Mesendoderm (in vitro differentiated cells): ENCODE measurements around the gene WASF3.
A peak's percentile ranks its signal among the peaks of the same experiment; 100 is the strongest.

Experiments
- DNase-seq: peaks from one replicate; pipeline ENCODE4 v3.0.0; 2013
- H2AK5ac ChIP-seq: 2 replicates; pipeline ENCODE4 v1.6.1; 2013; ENCODE audit warnings: low read length, inconsistent platforms
- H2BK120ac ChIP-seq: 2 replicates; pipeline ENCODE4 v1.6.1; 2013; ENCODE audit warnings: low read depth, mild to moderate bottlenecking, low read length, moderate library complexity, mixed read lengths
- H2BK15ac ChIP-seq: replicated peaks from 2 replicates; pipeline ENCODE4 v1.6.1; 2013; ENCODE audit warnings: low read depth, mild to moderate bottlenecking, moderate library complexity
- H2BK5ac ChIP-seq: 2 replicates; pipeline ENCODE4 v1.6.1; 2013; ENCODE audit warnings: low read length, inconsistent platforms
- H3K18ac ChIP-seq: 2 replicates; pipeline ENCODE4 v1.6.1; 2013; ENCODE audit warnings: mild to moderate bottlenecking, low read length, mixed read lengths
- H3K23ac ChIP-seq: one replicate; pipeline ENCODE4 v1.6.1; 2013; ENCODE audit warnings: low read length
- H3K27ac ChIP-seq: 2 replicates; pipeline ENCODE4 v1.5.1; 2013; ENCODE audit warnings: low read depth, mild to moderate bottlenecking, inconsistent platforms, low read length, moderate library complexity
- H3K27me3 ChIP-seq: 2 replicates; pipeline ENCODE4 v1.6.1; 2013; ENCODE audit warnings: low read length, control low read depth, mild to moderate bottlenecking, inconsistent platforms; ENCODE audit not compliant: insufficient read depth, poor library complexity
- H3K36me3 ChIP-seq: 2 replicates; pipeline ENCODE4 v1.6.1; 2013; ENCODE audit warnings: low read length, inconsistent platforms; ENCODE audit not compliant: control insufficient read depth, insufficient read depth
- H3K4ac ChIP-seq: one replicate; pipeline ENCODE4 v1.6.1; 2013; ENCODE audit warnings: low read depth, mild to moderate bottlenecking, low read length, moderate library complexity
- H3K4me1 ChIP-seq: 2 replicates; pipeline ENCODE4 v1.6.1; 2013; ENCODE audit warnings: low read depth, low read length, inconsistent platforms; ENCODE audit not compliant: control insufficient read depth
- H3K4me2 ChIP-seq: 2 replicates; pipeline ENCODE4 v1.6.1; 2013; ENCODE audit warnings: low read length
- H3K4me3 ChIP-seq: 2 replicates; pipeline ENCODE4 v1.5.1; 2013; ENCODE audit warnings: mild to moderate bottlenecking, low read length
- H3K56ac ChIP-seq: one replicate; pipeline ENCODE4 v1.6.1; 2013; ENCODE audit warnings: low read length
- H3K79me1 ChIP-seq: 2 replicates; pipeline ENCODE4 v1.6.1; 2013; ENCODE audit warnings: low read length, inconsistent platforms
- H3K79me2 ChIP-seq: 2 replicates; pipeline ENCODE4 v1.6.1; 2013; ENCODE audit warnings: mild to moderate bottlenecking, low read length; ENCODE audit not compliant: control insufficient read depth, insufficient read depth
- H3K9ac ChIP-seq: 2 replicates; pipeline ENCODE4 v1.6.1; 2013; ENCODE audit warnings: low read length, inconsistent platforms
- H4K5ac ChIP-seq: one replicate; pipeline ENCODE4 v1.6.1; 2013; ENCODE audit warnings: low read length
- H4K8ac ChIP-seq: one replicate; pipeline ENCODE4 v1.6.1; 2013; ENCODE audit warnings: low read depth, mild to moderate bottlenecking, control low read depth, low read length, moderate library complexity
- WGBS: extraction: QIAGEN DNeasy Blood & Tissue Kit; methylation state at CpG from one replicate; pipeline ENCODE4 v1.1.7; 2013; ENCODE audit warnings: low lambda C conversion rate, missing lambda C conversion rate; ENCODE audit not compliant: insufficient coverage; ENCODE audit errors: extremely low coverage; 5-methylcytosine and 5-hydroxymethylcytosine counted together

The WASF3 gene

DNA sequence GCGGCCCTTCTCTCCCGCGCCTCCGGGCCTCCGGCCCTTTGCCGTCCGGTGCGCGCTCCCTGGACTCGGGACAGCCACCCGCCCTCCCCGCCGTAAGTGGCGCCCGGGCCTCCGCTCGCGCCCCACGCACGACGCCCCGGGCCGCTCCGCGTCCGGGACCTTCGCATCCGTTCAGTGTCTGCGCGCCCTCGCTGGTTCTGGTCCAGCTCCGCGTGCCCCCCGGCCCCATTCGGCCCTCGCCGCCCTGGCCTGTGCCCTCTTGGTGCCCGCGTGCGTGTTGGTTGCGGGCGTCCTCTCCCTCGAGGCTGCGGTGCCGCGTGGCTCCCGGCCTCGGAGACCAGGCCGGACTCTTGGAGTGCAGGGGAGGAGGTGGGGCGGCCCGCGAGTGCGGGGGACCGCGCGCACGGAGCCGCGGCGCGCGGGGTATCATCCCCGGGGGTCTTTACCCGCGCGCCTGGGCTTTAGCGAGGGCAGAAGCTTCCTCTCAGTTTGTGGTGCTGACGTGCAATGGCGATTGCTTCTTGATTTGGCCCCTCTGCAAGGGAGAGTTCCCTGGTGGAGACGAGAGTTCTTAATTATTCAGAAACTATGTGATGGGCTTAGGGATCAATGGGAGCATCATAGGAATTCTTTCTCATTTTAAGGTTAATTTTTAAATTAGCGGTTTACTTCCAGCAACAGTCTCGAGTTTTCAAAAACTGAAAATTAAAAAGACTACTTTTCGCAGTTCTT, 757 bp downstream of the WASF3 start:
- H3K4me3 ChIP-seq: peak overlapping the region; percentile 67
- H4K5ac ChIP-seq: no peak overlapping the region
- H3K56ac ChIP-seq: peak overlapping the region; percentile 93
- H2AK5ac ChIP-seq: no peak overlapping the region
- peaks cover 2% of the 10 kb centered on the region for H3K4me1 ChIP-seq
- H4K8ac ChIP-seq: no peak overlapping the region
- H2BK120ac ChIP-seq: no peak overlapping the region
- H3K4me2 ChIP-seq: peak overlapping the region; percentile 46
- no peak overlapping the region for H2BK5ac ChIP-seq
- H3K27ac ChIP-seq: no peak overlapping the region
- peak; percentile 44 for DNase-seq
- peaks cover 14% of the 10 kb centered on the region for H3K79me1 ChIP-seq
- peak overlapping the region; percentile 76 for H3K9ac ChIP-seq
- no peak overlapping the region for H3K23ac ChIP-seq
- H3K79me2 ChIP-seq: peaks cover 5% of the 10 kb centered on the region
- no CpG with 5 or more reads among the region's 73 CpGs for WGBS
- no peak overlapping the region for H3K4ac ChIP-seq
- no peak overlapping the region for H2BK15ac ChIP-seq
- H3K36me3 ChIP-seq: no peaks in the 10 kb centered on the region
- H3K18ac ChIP-seq: peak overlapping the region; percentile 73
- H3K27me3 ChIP-seq: no peaks in the 10 kb centered on the region

- H4K8ac ChIP-seq: no peak overlapping the region
- no peak overlapping the region for H2BK15ac ChIP-seq
- no peak overlapping the region for H3K9ac ChIP-seq
- H3K79me2 ChIP-seq: peaks cover 5% of the 10 kb centered on the region
- H2AK5ac ChIP-seq: no peak overlapping the region
- no peak overlapping the region for H3K23ac ChIP-seq
- H3K27me3 ChIP-seq: no peaks in the 10 kb centered on the region
- H3K27ac ChIP-seq: no peak overlapping the region
- peaks cover 15% of the 10 kb centered on the region for H3K79me1 ChIP-seq
- no CpG with 5 or more reads among the region's 1 CpG for WGBS
- no peak overlapping the region for H3K4ac ChIP-seq
- peaks cover 2% of the 10 kb centered on the region for H3K4me1 ChIP-seq
- H3K18ac ChIP-seq: no peak overlapping the region
- H4K5ac ChIP-seq: no peak overlapping the region
- no peak overlapping the region for H2BK120ac ChIP-seq
- no peak overlapping the region for H3K56ac ChIP-seq
- no peaks in the 10 kb centered on the region for H3K36me3 ChIP-seq
- H3K4me2 ChIP-seq: no peak overlapping the region
- DNase-seq: peak; percentile 37
- H3K4me3 ChIP-seq: no peak overlapping the region
- no peak overlapping the region for H2BK5ac ChIP-seq
These were observed 1.5 kb downstream of the WASF3 start for GRCh38 chr13:26558987-26559386.

GRCh38 chr13:26560456-26560855, 3.0 kb downstream of the WASF3 start:
- H3K79me2 ChIP-seq: peaks cover 12% of the 10 kb centered on the region
- peaks cover 2% of the 10 kb centered on the region for H3K4me1 ChIP-seq
- no peak for DNase-seq
- no peak overlapping the region for H3K4me3 ChIP-seq
- WGBS: no CpG with 5 or more reads among the region's 4 CpGs
- peaks cover 18% of the 10 kb centered on the region for H3K79me1 ChIP-seq
- H3K4me2 ChIP-seq: no peak overlapping the region
- no peak overlapping the region for H3K56ac ChIP-seq
- H4K5ac ChIP-seq: no peak overlapping the region
- H3K27me3 ChIP-seq: no peaks in the 10 kb centered on the region
- no peak overlapping the region for H3K27ac ChIP-seq
- no peak overlapping the region for H3K4ac ChIP-seq
- H2AK5ac ChIP-seq: no peak overlapping the region
- no peak overlapping the region for H2BK120ac ChIP-seq
- no peak overlapping the region for H2BK15ac ChIP-seq
- H4K8ac ChIP-seq: no peak overlapping the region
- H3K36me3 ChIP-seq: no peaks in the 10 kb centered on the region
- H2BK5ac ChIP-seq: no peak overlapping the region
- H3K9ac ChIP-seq: no peak overlapping the region
- no peak overlapping the region for H3K23ac ChIP-seq
- H3K18ac ChIP-seq: no peak overlapping the region

DNA sequence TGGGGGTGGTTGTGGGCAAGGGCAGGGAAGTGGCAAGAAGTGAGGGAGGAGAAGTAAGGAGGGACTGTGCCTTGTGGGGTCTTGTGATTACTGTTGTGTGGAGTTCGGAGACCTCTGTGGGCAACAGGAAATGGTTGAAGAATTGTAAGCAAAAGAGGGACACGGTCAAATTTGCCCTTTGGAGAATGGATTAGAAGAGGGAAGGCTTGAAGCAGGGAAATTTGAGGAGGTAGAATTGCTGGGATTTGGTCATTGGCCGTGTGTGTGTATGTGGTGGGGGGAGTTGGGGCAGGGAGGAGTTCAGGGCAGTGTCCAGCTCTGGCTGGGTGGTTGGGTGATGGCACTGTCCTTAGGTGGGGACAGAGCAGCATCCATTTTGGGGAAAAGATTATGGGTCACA, 3.6 kb downstream of the WASF3 start:
- Histone ChIP-seq H3K4me1 (peaks cover 2% of the 10 kb centered on the region), H3K18ac (no peak overlapping the region), H3K79me2 (peaks cover 12% of the 10 kb centered on the region), H3K27me3 (no peaks in the 10 kb centered on the region), H3K4ac (no peak overlapping the region), H3K4me2 (no peak overlapping the region), H3K27ac (no peak overlapping the region), H3K4me3 (no peak overlapping the region), H4K8ac (no peak overlapping the region), H3K36me3 (no peaks in the 10 kb centered on the region), H3K56ac (no peak overlapping the region), H2BK120ac (no peak overlapping the region), H2BK5ac (no peak overlapping the region), H2BK15ac (no peak overlapping the region), H3K9ac (no peak overlapping the region), H3K23ac (peak overlapping the region; percentile 80), H4K5ac (no peak overlapping the region), H2AK5ac (no peak overlapping the region), H3K79me1 (peaks cover 18% of the 10 kb centered on the region)
- WGBS: no CpG with 5 or more reads among the region's 3 CpGs
- DNase-seq: no peak

GRCh38 chr13:26561651-26562511, 4.4 kb downstream of the WASF3 start:
- Histone ChIP-seq H3K4me3 (no peak overlapping the region), H3K56ac (peak overlapping the region; percentile 42), H3K36me3 (no peaks in the 10 kb centered on the region), H2AK5ac (no peak overlapping the region), H3K23ac (no peak overlapping the region), H3K79me1 (peaks cover 21% of the 10 kb centered on the region), H3K4me2 (no peak overlapping the region), H3K4ac (no peak overlapping the region), H3K27ac (no peak overlapping the region), H2BK5ac (no peak overlapping the region), H2BK15ac (no peak overlapping the region), H4K5ac (no peak overlapping the region), H3K79me2 (peaks cover 14% of the 10 kb centered on the region), H3K18ac (no peak overlapping the region), H4K8ac (no peak overlapping the region), H3K9ac (no peak overlapping the region), H3K27me3 (no peaks in the 10 kb centered on the region), H2BK120ac (no peak overlapping the region), H3K4me1 (peaks cover 2% of the 10 kb centered on the region)
- DNase-seq: peak; percentile 22
- no CpG with 5 or more reads among the region's 8 CpGs for WGBS
